SJSA1 (cell line): ENCODE measurements around the gene PKP2. TPM values are rescaled to one million over a fixed set of nuclear protein-coding genes. Genes with fewer than 3 reads are reported as not detected.
"Not testable (repeated sequence)": the region's sequence is repeated elsewhere in the genome, so short reads cannot be mapped to it uniquely, and the experiment has no call there.

Experiments
- DNase-seq, 2 experiments: peaks; one replicate each; pipeline ENCODE4 v3.0.0-alpha.2; 2015 to 2020; ENCODE audit warnings: low spot score in 2 of 2, low read depth in 1 of 2
- H3K27ac ChIP-seq: fragments of 250-450 bp; sonication (Bioruptor Pico); 2 replicates; pipeline ENCODE4 v1.5.1; 2020; ENCODE audit warnings: mild to moderate bottlenecking, moderate library complexity
- H3K27me3 ChIP-seq: fragments of 250-450 bp; sonication (Bioruptor Pico); replicated peaks from 2 replicates; pipeline ENCODE4 v1.5.1; 2020; ENCODE audit warnings: mild to moderate bottlenecking, moderate library complexity
- H3K36me3 ChIP-seq: fragments of 250-450 bp; sonication (Bioruptor Pico); 2 replicates; pipeline ENCODE4 v1.5.1; 2020; ENCODE audit warnings: mild to moderate bottlenecking
- H3K4me1 ChIP-seq: fragments of 250-450 bp; sonication (Bioruptor Pico); replicated peaks from 2 replicates; pipeline ENCODE4 v1.6.1; 2021; ENCODE audit warnings: mild to moderate bottlenecking
- H3K4me3 ChIP-seq: fragments of 250-450 bp; sonication (Bioruptor Pico); 2 replicates; pipeline ENCODE4 v1.5.1; 2020; ENCODE audit warnings: mild to moderate bottlenecking
- H3K9me3 ChIP-seq: fragments of 250-450 bp; sonication (Bioruptor Pico); replicated peaks from 2 replicates; pipeline ENCODE4 v1.5.1; 2020; ENCODE audit warnings: mild to moderate bottlenecking
- total RNA-seq: library from RNA; depleted of rRNA; stranded (reverse); fragments of >200 nt; shearing (Covaris generic); gene quantifications from 2 replicates; pipeline ENCODE4 v1.2.3, GENCODE V29; 2014

The PKP2 gene
- total RNA-seq, 1 experiment from 2014 or later = 28.6 TPM

DNA sequence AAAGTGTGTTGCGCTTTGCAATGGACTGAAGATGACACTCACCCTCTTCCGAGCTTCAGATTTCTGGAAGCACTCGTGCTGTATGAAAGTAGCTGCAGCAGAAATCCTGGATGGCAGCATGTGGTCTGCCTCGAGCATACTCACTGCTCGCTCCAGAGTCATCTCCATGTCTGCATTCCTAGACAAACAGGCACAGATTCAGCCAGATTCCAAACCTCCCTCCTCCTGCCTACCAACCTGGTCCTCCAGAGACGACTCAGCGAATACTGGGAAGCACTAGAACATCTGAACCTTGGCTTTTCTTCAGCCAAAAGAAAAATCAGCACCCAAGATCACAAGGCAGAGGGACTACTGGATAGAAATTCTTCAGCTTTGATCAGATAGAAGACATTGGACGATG lies 27.7 kb downstream of the PKP2 start:
- no peaks in the 10 kb centered on the region for H3K9me3 ChIP-seq
- no peak overlapping the region for H3K4me3 ChIP-seq
- no peaks in the 10 kb centered on the region for H3K4me1 ChIP-seq
- no peak for DNase-seq
- no peaks in the 10 kb centered on the region for H3K27me3 ChIP-seq
- no peak overlapping the region for H3K27ac ChIP-seq
- peaks cover 29% of the 10 kb centered on the region for H3K36me3 ChIP-seq

DNA sequence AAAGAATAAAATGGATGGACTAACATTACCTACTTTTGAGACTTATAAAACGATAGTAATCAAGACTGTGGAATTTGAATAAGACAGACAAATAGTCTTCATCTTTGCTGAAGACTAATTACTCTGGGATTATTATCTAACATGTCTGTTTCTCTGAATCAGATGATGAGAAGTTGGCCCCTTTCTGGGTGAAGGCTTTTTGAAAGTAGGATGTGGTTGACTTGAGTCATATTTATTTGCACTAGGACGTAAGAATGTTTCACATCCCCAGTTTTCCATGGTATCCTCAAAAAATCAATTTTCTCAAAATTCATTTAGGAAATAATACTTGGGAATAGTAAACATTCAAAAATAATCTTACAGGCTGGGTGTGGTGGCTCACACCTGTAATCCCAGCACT lies 31.8 kb downstream of the PKP2 start:
- H3K4me1 ChIP-seq = no peaks in the 10 kb centered on the region
- no peaks in the 10 kb centered on the region for H3K27me3 ChIP-seq
- peaks cover 14% of the 10 kb centered on the region for H3K36me3 ChIP-seq
- DNase-seq = no peak
- no peak overlapping the region for H3K4me3 ChIP-seq
- no peaks in the 10 kb centered on the region for H3K9me3 ChIP-seq
- no peak overlapping the region for H3K27ac ChIP-seq

DNA sequence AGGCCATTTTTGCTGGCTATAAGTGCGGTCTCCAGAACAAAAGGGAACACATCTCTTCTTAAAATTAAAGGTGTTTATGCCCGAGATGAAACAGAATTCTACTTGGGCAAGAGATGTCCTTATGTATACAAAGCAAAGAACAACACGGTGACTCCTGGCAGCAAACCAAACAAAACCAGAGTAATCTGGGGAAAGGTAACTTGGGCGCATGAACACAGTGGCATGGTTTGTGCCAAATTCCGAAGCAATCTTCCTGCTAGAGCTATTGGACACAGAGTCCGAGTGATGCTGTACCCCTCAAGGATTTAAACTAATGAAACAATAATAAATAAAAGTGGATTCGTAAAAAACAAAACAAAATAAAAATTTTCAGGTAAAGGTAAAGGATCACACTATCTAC lies 33.4 kb downstream of the PKP2 start:
- H3K27me3 ChIP-seq = no peaks in the 10 kb centered on the region
- no peaks in the 10 kb centered on the region for H3K4me1 ChIP-seq
- no peaks in the 10 kb centered on the region for H3K9me3 ChIP-seq
- H3K27ac ChIP-seq = no peak overlapping the region
- peaks cover 7% of the 10 kb centered on the region; the same call in 1 of the 2 replicates for H3K36me3 ChIP-seq
- H3K4me3 ChIP-seq = no peak overlapping the region
- no peak for DNase-seq

DNA sequence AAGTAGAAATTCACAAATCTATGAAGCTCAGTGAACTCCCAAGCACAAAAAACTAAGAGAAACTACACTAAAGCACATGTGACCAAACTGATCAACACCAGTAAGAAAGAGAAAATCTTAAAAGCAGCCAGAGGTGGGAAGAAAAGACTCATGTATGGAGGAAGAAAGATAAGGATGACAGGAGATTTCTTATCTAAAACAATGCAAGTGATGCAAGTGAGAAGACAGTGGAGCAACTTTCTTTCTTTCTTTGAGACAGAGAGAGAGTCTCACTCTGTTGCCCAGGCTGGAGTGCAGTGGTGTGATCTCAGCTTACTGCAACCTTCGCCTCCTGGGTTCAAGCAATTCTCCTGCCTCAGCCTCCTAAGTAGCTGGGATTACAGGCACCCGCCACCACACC lies 34.9 kb downstream of the PKP2 start:
- H3K4me1 ChIP-seq, H3K27ac ChIP-seq, DNase-seq, H3K27me3 ChIP-seq, H3K9me3 ChIP-seq, H3K4me3 ChIP-seq, H3K36me3 ChIP-seq: not testable (repeated sequence)

DNA sequence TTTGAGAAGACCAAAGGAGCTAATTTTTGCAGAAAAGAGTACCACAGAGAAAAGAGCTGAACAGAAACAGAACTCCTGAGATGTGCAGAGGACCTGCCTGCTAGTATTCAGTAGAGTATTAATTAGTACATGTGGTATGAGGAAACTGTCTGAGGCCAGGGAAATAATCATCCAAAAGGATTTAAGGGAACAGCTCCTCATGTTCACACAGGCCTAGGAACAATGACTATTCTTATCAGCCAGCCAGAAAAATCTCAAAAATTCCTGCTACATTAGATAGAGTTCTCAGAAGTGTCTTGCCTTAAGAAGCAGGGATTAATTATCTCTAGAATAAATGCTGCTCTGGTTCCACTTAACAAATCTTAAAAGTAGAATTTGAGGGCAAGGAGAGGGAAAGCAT lies 36.4 kb downstream of the PKP2 start:
- H3K9me3 ChIP-seq = no peaks in the 10 kb centered on the region
- no peak for DNase-seq
- no peaks in the 10 kb centered on the region for H3K27me3 ChIP-seq

DNA sequence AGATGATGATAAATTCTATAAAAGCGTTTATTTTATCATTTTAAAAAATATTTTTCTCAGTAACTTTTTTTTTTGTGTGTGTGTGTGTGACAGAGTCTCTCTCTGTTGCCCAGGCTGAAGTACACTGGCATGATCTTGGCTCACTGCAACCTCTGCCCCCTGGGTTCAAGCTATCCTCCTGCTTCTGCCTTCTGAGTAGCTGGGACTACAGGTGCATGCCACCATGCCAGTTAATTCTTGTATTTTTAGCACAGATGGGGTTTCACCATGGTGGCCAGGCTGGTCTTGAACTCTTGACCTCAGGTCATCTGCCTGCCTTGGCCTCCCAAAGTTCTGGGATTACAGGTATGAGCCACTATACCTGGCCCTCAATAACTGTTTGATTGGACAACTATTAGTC lies 37.2 kb downstream of the PKP2 start:
- Histone ChIP-seq H3K27me3 (no peaks in the 10 kb centered on the region), H3K4me3 (no peak overlapping the region), H3K27ac (no peak overlapping the region), H3K36me3 (no peaks in the 10 kb centered on the region), H3K9me3 (no peaks in the 10 kb centered on the region), H3K4me1 (no peaks in the 10 kb centered on the region)
- no peak for DNase-seq

More for the DNA sequence above, 36.4 kb downstream of the PKP2 start:
- no peaks in the 10 kb centered on the region for H3K36me3 ChIP-seq
- no peaks in the 10 kb centered on the region for H3K4me1 ChIP-seq
- no peak overlapping the region for H3K4me3 ChIP-seq
- H3K27ac ChIP-seq = no peak overlapping the region

DNA sequence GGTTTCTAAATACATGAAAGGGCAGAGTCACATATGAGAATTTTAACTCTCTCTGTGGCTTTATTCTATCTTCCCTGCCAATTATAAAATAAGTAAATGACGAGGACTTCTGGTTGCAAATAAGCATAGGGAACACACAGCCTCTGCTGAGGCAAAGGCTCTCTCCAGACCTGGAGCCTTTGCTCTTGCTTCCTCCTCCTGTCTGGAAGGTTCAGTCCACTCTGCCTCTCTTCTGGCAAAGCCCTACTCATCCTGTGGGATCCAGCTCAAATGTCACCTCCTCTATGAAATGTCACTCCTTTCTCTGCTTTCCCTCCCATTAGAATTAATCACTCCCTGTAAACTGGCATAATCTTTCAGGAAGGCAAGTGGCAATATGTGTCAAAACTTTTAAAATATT lies 41.9 kb downstream of the PKP2 start:
- DNase-seq = no peak
- H3K9me3 ChIP-seq = no peaks in the 10 kb centered on the region
- no peaks in the 10 kb centered on the region for H3K27me3 ChIP-seq
- H3K27ac ChIP-seq = no peak overlapping the region
- H3K36me3 ChIP-seq = no peaks in the 10 kb centered on the region; the same call in 1 of the 2 replicates
- H3K4me1 ChIP-seq = no peaks in the 10 kb centered on the region
- H3K4me3 ChIP-seq = no peak overlapping the region

DNA sequence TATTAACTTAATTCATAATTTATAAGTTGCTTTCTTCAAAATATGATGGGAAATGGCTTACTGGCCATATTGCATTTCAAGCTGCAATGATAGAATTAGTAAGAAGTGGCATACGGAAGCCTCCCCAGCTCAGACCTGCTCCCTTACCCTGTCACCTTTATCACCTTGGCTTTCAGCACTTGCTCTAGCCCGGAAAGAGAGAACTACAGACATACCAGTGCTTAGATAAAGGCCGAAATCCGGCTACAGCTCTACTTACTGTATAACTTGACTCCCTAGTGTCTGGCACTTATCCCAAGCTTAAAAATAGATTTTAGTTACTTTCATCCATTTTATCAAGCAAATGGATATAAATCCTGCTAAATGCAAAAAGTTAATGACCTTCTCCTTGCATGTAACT lies 42.5 kb downstream of the PKP2 start:
- no peak for DNase-seq
- Histone ChIP-seq H3K27me3 (no peaks in the 10 kb centered on the region), H3K27ac (no peak overlapping the region), H3K4me3 (no peak overlapping the region), H3K4me1 (no peaks in the 10 kb centered on the region), H3K36me3 (no peaks in the 10 kb centered on the region; the same call in 1 of the 2 replicates), H3K9me3 (no peaks in the 10 kb centered on the region)

DNA sequence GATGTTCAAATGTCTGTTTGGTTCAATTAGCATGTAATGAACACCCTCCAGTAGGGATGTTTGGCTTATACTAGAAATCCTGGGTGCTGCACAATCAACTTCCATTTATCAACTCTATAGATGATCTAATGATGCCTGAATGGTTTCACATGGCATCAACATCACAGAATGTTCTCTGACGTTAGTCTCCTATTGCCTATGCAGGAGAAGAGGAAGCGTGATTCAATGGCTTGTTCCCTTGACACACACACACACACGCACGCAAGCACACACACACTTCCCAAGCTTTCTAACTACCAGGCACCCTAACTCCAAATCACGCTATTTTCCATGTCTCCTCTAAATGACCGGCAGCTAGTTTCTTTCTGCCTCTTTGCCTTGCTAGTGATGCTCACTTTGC lies 49.3 kb downstream of the PKP2 start:
- Histone ChIP-seq H3K36me3 (peaks cover 6% of the 10 kb centered on the region; the same call in 1 of the 2 replicates), H3K4me1 (peaks cover 28% of the 10 kb centered on the region), H3K27ac (no peak overlapping the region), H3K9me3 (no peaks in the 10 kb centered on the region), H3K4me3 (no peak overlapping the region), H3K27me3 (no peaks in the 10 kb centered on the region)
- no peak for DNase-seq

DNA sequence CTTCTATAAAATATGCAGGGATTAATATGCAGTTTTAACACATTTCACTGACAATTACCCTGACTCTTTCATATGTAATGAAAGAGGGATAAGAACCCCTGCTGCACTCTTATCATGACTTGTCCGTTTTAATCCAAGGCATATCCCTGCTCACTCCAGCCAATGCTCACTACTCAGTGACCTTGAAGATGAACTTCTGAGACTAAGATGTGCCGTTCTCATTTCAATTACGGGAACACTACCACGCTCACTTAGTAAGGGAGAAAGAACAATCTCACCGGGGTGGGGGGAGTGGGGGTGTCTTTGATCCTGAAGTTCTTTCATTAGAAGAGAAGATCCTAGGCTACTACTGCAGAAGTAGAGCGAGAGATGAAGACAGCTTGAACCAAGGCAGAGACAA lies 50.5 kb downstream of the PKP2 start:
- Histone ChIP-seq H3K36me3 (peaks cover 7% of the 10 kb centered on the region; the same call in 1 of the 2 replicates), H3K4me3 (no peak overlapping the region), H3K9me3 (no peaks in the 10 kb centered on the region), H3K4me1 (peaks cover 40% of the 10 kb centered on the region), H3K27ac (no peak overlapping the region), H3K27me3 (no peaks in the 10 kb centered on the region)
- no peak for DNase-seq

DNA sequence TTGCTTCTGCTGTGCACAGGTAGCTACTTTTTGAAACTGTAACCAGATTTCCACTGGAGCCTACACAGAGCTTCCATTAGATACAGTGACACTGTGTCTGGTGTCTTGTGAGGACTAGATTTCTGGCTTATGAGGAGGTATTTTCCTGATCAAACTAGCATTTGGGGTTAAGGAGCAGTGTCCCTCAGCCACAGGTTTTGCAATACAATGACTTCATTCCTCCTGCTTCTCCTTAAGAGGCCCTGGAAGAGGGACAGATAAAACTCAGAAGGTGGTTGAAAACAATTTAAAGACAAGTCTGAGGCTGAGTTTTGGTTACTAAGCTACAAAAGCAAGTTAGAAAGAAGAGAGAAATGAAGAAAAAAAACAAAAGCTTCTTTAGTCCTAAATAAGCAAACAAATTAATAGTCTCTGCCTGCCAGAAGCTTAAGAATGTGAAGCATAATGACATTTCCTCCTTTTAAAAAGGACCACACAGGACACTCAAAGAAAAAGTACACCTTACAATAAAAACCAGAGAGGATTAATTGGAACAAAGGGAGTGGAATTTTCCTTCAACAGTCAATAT lies 53.0 kb downstream of the PKP2 start:
- Histone ChIP-seq H3K27ac (peak overlapping the region; percentile 98), H3K9me3 (no peaks in the 10 kb centered on the region), H3K36me3 (peaks cover 21% of the 10 kb centered on the region), H3K27me3 (no peaks in the 10 kb centered on the region), H3K4me3 (no peak overlapping the region), H3K4me1 (peaks cover 54% of the 10 kb centered on the region)
- peak in 1 of 2 experiments; percentile 87 for DNase-seq

DNA sequence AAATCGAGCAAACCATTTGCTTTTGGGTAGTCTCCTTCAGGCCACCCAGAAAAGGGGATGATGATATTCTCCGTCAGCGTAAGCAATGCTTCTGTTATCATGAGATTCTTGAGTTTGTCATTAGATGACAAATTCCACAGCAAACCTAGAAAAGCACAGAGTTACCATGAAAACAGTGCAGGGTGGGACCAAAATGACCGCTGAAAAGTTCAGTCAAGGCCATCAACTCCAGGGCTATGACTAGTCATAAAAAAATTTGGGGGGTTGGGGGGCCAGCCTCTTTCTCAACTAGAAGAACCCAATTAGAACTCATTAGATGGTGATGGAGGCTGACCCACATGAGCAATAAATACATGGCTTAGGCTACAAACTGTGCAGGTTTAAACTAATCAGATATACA lies 55.5 kb downstream of the PKP2 start:
- DNase-seq = peak; percentile 87 to 95
- no peak overlapping the region for H3K4me3 ChIP-seq
- no peaks in the 10 kb centered on the region for H3K9me3 ChIP-seq
- H3K27ac ChIP-seq = peak overlapping the region; percentile 98
- H3K36me3 ChIP-seq = peaks cover 31% of the 10 kb centered on the region
- no peaks in the 10 kb centered on the region for H3K27me3 ChIP-seq
- H3K4me1 ChIP-seq = peaks cover 65% of the 10 kb centered on the region

DNA sequence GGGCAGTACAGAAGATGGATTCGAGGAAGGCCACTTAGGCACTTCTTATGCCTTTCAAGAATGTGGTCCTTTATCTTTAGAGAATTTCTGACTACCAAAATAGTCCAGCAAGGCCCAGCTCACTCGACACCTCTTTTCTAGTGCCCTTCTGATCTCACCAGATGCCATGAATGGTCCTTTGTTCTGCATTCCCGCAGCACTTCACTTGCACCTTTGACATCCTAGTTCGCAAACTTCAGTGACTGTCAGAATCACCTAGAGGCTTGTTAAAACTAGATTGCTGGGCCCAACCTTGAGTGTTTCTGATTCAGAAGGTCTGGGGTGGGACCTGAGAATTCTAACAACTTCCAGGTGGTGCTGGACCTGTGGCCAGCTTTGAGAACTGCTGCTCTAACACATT lies 56.7 kb downstream of the PKP2 start:
- H3K4me1 ChIP-seq = peaks cover 63% of the 10 kb centered on the region
- no peak for DNase-seq
- no peaks in the 10 kb centered on the region for H3K27me3 ChIP-seq
- H3K27ac ChIP-seq = peak overlapping the region; percentile 98
- H3K4me3 ChIP-seq = no peak overlapping the region
- H3K36me3 ChIP-seq = peaks cover 32% of the 10 kb centered on the region
- H3K9me3 ChIP-seq = no peaks in the 10 kb centered on the region

DNA sequence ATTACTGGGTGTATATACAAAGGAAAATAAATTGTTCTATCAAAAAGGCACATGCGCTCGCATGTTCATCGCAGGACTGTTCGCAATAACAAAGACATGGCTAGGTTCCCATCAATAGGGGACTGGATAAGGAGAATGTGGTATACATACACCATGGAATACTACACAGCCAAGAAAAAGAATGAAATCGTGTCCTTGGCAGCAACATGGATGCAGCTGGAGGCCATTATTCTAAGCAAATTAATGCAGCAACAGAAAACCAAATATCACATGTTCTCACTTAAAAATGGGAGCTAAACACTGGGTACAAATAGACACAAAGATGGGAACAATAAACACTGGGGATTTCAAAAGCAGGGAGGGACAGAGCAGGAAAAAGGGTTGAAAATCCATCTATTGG lies 58.6 kb downstream of the PKP2 start:
- H3K27ac ChIP-seq = no peak overlapping the region
- H3K9me3 ChIP-seq = no peaks in the 10 kb centered on the region

DNA sequence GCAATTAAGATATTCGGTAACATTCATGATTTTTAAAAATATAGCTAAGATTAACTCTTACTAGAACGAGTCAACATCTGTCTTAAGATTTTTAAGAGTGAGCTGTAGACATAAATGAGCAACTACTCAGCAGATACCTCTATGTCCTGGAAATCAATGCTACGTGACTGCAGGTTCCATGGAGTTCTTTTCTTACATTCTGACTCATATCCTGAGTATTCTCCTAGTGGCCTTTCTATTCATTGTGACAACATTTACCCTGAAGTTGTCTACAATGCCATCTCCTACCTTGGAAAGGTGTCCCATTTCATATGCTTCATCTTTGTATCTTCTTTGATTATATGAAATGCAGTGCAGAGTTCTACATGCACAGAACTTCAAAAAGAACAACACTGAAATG lies 59.9 kb downstream of the PKP2 start:
- no peaks in the 10 kb centered on the region for H3K27me3 ChIP-seq
- no peak overlapping the region for H3K4me3 ChIP-seq
- H3K36me3 ChIP-seq = peaks cover 24% of the 10 kb centered on the region
- H3K9me3 ChIP-seq = no peaks in the 10 kb centered on the region
- H3K27ac ChIP-seq = no peak overlapping the region
- no peak for DNase-seq
- peaks cover 32% of the 10 kb centered on the region for H3K4me1 ChIP-seq

More for the DNA sequence above, 58.6 kb downstream of the PKP2 start:
- Histone ChIP-seq H3K4me3 (no peak overlapping the region), H3K27me3 (no peaks in the 10 kb centered on the region), H3K4me1 (peaks cover 45% of the 10 kb centered on the region), H3K36me3 (peaks cover 29% of the 10 kb centered on the region)
- DNase-seq = no peak
